ENCODE data around the gene TMEM181. TPM values are rescaled to one million over a fixed set of nuclear protein-coding genes. Genes with fewer than 3 reads are reported as not detected.
"Not testable (repeated sequence)": the region's sequence is repeated elsewhere in the genome, so short reads cannot be mapped to it uniquely, and the experiment has no call there.

TMEM181 gene
- total RNA-seq, 1 experiment from 2014 or later: 41.3 TPM

GRCh38 chr6:158629367-158630221 is 69.7 kb downstream of the TMEM181 start:
- Histone ChIP-seq H3K4me3 (no peak overlapping the region), H3K36me3 (peaks cover 51% of the 10 kb centered on the region), H3K4me1 (replicated peaks) (peaks cover 20% of the 10 kb centered on the region), H3K27me3 (replicated peaks) (no peaks in the 10 kb centered on the region), H3K9me3 (replicated peaks) (no peaks in the 10 kb centered on the region), H3K27ac (no peak overlapping the region)
- no peak for DNase-seq (ENCODE audit: low read depth in 1 of 2, low spot score in 2 of 2)

GRCh38 chr6:158630938-158631616 is 71.2 kb downstream of the TMEM181 start:
- no peak for DNase-seq (ENCODE audit: low read depth in 1 of 2, low spot score in 2 of 2)
- H3K4me1 ChIP-seq (replicated peaks): peaks cover 20% of the 10 kb centered on the region
- peak overlapping the region; percentile 30 for H3K27ac ChIP-seq
- H3K27me3 ChIP-seq (replicated peaks): no peaks in the 10 kb centered on the region
- no peaks in the 10 kb centered on the region for H3K9me3 ChIP-seq (replicated peaks)
- H3K4me3 ChIP-seq: no peak overlapping the region
- peaks cover 60% of the 10 kb centered on the region for H3K36me3 ChIP-seq

GRCh38 chr6:158631678-158632537 is 72.0 kb downstream of the TMEM181 start:
- H3K4me3 ChIP-seq: no peak overlapping the region
- no peaks in the 10 kb centered on the region for H3K27me3 ChIP-seq (replicated peaks)
- no peaks in the 10 kb centered on the region for H3K9me3 ChIP-seq (replicated peaks)
- peak overlapping the region; percentile 30 for H3K27ac ChIP-seq
- H3K36me3 ChIP-seq: peaks cover 60% of the 10 kb centered on the region
- H3K4me1 ChIP-seq (replicated peaks): peaks cover 20% of the 10 kb centered on the region
- peak; percentile 62 to 75 for DNase-seq (ENCODE audit: low read depth in 1 of 2, low spot score in 2 of 2)

GRCh38 chr6:158632538-158633119 is 72.7 kb downstream of the TMEM181 start:
- peaks cover 61% of the 10 kb centered on the region for H3K36me3 ChIP-seq

GRCh38 chr6:158633127-158633526 is 73.2 kb downstream of the TMEM181 start:
- Histone ChIP-seq H3K27ac (no peak overlapping the region), H3K27me3 (replicated peaks) (no peaks in the 10 kb centered on the region), H3K9me3 (replicated peaks) (no peaks in the 10 kb centered on the region), H3K4me1 (replicated peaks) (peaks cover 20% of the 10 kb centered on the region), H3K36me3 (peaks cover 63% of the 10 kb centered on the region), H3K4me3 (no peak overlapping the region)
- DNase-seq (ENCODE audit: low read depth in 1 of 2, low spot score in 2 of 2): no peak

More at GRCh38 chr6:158632538-158633119, 72.7 kb downstream of the TMEM181 start:
- Histone ChIP-seq H3K4me1 (replicated peaks) (peaks cover 20% of the 10 kb centered on the region), H3K27ac (peak overlapping the region; percentile 0; the same call in 1 of the 2 replicates)
- H3K9me3 ChIP-seq (replicated peaks); DNase-seq (ENCODE audit: low read depth in 1 of 2, low spot score in 2 of 2); H3K4me3 ChIP-seq; H3K27me3 ChIP-seq (replicated peaks): not testable (repeated sequence)

GRCh38 chr6:158634695-158635426 is 75.0 kb downstream of the TMEM181 start:
- Histone ChIP-seq H3K27ac (no peak overlapping the region), H3K9me3 (replicated peaks) (no peaks in the 10 kb centered on the region), H3K4me1 (replicated peaks) (peaks cover 20% of the 10 kb centered on the region), H3K36me3 (peaks cover 68% of the 10 kb centered on the region), H3K4me3 (no peak overlapping the region), H3K27me3 (replicated peaks) (no peaks in the 10 kb centered on the region)
- DNase-seq (ENCODE audit: low read depth in 1 of 2, low spot score in 2 of 2): no peak

- Histone ChIP-seq H3K4me1 (replicated peaks) (peaks cover 20% of the 10 kb centered on the region), H3K4me3 (no peak overlapping the region), H3K27me3 (replicated peaks) (no peaks in the 10 kb centered on the region), H3K9me3 (replicated peaks) (no peaks in the 10 kb centered on the region), H3K27ac (no peak overlapping the region), H3K36me3 (peaks cover 69% of the 10 kb centered on the region)
- no peak for DNase-seq (ENCODE audit: low read depth in 1 of 2, low spot score in 2 of 2)
These were observed 75.7 kb downstream of the TMEM181 start for GRCh38 chr6:158635427-158636073.

- no peak overlapping the region for H3K4me3 ChIP-seq
- peaks cover 12% of the 10 kb centered on the region for H3K4me1 ChIP-seq (replicated peaks)
- H3K36me3 ChIP-seq: peaks cover 73% of the 10 kb centered on the region
- H3K27ac ChIP-seq: no peak overlapping the region
- H3K9me3 ChIP-seq (replicated peaks): no peaks in the 10 kb centered on the region
- H3K27me3 ChIP-seq (replicated peaks): no peaks in the 10 kb centered on the region
- no peak for DNase-seq (ENCODE audit: low read depth in 1 of 2, low spot score in 2 of 2)
These were observed 76.9 kb downstream of the TMEM181 start for GRCh38 chr6:158636778-158637177.

- no peak for DNase-seq (ENCODE audit: low read depth in 1 of 2, low spot score in 2 of 2)
- Histone ChIP-seq H3K4me1 (replicated peaks) (peaks cover 20% of the 10 kb centered on the region), H3K36me3 (peaks cover 78% of the 10 kb centered on the region), H3K27ac (no peak overlapping the region), H3K27me3 (replicated peaks) (no peaks in the 10 kb centered on the region), H3K4me3 (no peak overlapping the region), H3K9me3 (replicated peaks) (no peaks in the 10 kb centered on the region)
These were observed 78.5 kb downstream of the TMEM181 start for GRCh38 chr6:158638324-158638854.

GRCh38 chr6:158639056-158639455 is 79.2 kb downstream of the TMEM181 start:
- Histone ChIP-seq H3K4me3 (no peak overlapping the region), H3K4me1 (replicated peaks) (peaks cover 23% of the 10 kb centered on the region), H3K36me3 (peaks cover 78% of the 10 kb centered on the region), H3K27me3 (replicated peaks) (no peaks in the 10 kb centered on the region), H3K27ac (no peak overlapping the region), H3K9me3 (replicated peaks) (no peaks in the 10 kb centered on the region)
- DNase-seq (ENCODE audit: low read depth in 1 of 2, low spot score in 2 of 2): no peak

GRCh38 chr6:158640519-158640918 is 80.6 kb downstream of the TMEM181 start:
- H3K27ac ChIP-seq: no peak overlapping the region
- H3K9me3 ChIP-seq (replicated peaks): no peaks in the 10 kb centered on the region; the same call in 1 of the 2 replicates
- H3K4me3 ChIP-seq: no peak overlapping the region
- peaks cover 29% of the 10 kb centered on the region for H3K4me1 ChIP-seq (replicated peaks)
- peaks cover 71% of the 10 kb centered on the region for H3K36me3 ChIP-seq
- peak in 1 of 2 experiments; percentile 33 for DNase-seq (ENCODE audit: low read depth in 1 of 2, low spot score in 2 of 2)
- no peaks in the 10 kb centered on the region for H3K27me3 ChIP-seq (replicated peaks)

GRCh38 chr6:158642097-158642601 is 82.3 kb downstream of the TMEM181 start:
- Histone ChIP-seq H3K4me3 (no peak overlapping the region; the same call in 1 of the 2 replicates), H3K4me1 (replicated peaks) (peaks cover 44% of the 10 kb centered on the region), H3K9me3 (replicated peaks) (no peaks in the 10 kb centered on the region; the same call in 1 of the 2 replicates), H3K27me3 (replicated peaks) (no peaks in the 10 kb centered on the region), H3K36me3 (peaks cover 57% of the 10 kb centered on the region), H3K27ac (peak overlapping the region; percentile 37)
- DNase-seq (ENCODE audit: low read depth in 1 of 2, low spot score in 2 of 2): peak; percentile 58 to 62

All from SJSA1 (cell line).